HG02852 (cell line): ENCODE results near the gene GRID1.

Experiments used
- ATAC-seq: cut with Tn5 transposase; IDR thresholded peaks from one replicate; pipeline ENCODE4 v1.9.1; 2021; ENCODE audit warnings: mild to moderate bottlenecking, moderate library complexity; ENCODE audit not compliant: unreplicated experiment

The GRID1 gene

DNA sequence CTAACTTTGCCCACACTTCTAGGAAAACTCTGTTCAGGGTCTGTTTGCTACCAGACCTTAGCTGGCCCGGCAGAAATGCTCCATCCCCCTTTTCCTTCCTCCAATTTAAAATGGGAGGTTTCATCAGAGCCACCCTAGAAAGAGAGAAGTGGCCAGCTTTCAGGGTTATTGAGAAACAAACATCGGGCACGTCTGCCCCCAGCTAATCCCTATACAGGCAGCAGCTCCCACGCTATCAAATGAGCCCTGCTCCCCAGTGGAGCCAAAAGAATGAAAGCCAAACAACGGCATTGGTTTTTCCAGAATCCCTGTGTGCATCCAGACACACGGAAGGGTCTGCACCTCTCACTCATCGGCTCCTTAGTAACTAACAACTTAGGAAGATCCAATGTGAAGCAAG, 132.5 kb downstream of the GRID1 start:
- ATAC-seq, result no peak

DNA sequence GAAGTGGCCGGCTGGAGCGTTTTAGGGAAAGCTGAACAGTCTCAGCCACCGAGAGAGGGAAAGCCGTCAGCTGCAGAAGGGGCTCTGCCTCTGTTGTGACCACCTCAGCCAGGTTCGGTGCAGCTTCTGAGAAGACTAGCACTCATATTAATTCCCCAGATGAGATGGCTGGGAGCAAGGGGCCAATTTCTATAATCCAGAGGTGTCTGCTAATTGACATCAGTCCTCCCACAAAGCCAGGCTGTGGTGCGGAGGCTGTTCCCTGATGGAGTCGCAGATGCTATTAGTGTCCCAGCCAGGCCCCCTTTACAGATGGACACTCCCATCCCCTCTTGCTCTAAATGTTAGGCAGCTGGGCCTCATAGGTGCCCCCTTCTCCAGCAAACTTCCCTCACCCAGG, 133.5 kb downstream of the GRID1 start:
- ATAC-seq, result no peak

DNA sequence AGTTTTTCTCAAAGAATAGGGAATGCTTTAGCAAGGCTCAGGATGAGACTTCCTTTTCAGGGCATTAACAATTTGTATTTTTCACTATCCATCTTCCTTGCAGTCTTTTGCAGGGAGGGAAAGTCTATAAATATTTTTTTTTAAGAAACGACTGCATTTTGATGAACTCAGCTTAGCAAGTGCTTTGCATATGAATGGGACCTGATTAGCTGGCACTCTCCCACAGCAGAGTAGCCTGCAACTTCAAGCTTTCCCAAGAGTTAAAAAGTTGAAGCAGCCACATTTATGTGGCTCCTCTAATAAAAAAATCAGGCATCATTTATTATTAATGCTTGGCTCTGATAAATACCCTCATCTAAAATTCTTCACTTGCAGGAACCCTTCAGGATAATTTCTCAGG, 134.0 kb downstream of the GRID1 start:
- ATAC-seq, result no peak

DNA sequence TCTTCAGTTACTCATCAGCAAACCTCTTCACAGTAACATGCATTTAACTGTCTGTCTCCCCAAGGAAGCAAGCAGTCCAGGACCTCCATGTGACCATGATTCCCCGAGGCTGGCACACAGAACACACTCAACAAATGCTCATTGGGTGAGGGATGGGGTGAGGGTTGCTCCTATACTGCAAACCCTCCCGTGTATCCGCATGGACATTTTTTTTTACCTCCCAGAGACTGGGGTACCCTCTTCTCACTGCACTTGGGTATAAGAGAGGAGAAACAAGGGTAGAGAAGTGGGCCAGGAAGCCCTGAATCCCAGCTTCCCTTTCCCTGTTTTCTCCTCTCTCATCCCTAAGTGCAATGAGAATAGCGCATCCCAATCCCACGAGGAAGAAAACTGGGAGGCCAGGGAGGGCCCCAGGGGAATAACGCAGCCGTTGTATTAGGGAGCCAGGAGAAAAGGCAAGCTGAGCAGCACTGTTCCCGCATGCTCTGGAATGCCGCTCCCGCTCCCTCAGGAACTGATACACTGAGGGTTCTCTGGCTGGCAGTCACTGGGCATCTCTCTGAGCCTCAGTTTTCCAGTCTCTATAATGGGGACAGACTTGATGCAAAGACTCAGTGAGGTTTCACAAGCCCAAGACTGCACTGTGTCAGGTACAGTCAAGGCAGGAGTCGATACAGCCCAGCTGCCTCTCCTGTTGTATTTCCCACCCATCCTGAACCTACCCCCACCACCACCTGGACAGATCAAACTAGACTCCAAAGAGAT, 134.6 kb downstream of the GRID1 start:
- ATAC-seq, result no peak

DNA sequence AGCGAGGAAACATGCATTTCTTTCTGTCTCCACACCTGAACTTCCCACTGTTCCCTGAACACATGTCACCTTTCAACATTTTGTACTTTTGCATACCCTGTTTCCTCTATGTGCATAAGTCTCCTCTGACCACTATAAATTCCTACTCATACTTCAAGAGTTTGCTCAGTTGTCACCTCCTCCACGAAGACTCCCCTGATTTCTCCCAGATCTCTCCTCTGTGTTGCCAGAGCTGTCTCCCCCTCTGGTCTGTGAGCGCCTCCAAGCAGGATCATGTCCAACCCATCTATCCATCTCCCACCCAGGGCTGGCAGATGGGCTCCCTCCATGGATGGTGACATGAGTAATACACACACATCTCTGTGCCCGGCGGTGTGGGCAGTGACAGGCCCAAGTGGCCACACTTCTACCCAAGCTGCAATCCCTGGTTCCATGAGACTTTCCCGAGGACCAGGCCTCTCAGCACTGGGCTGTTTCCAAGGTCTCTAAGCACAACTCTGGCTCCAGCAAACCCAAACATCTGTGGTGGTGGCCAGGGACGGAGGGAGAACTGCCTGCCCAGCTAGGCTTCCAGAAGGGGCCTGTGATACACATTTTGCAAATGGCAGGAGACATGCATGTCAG, 135.9 kb downstream of the GRID1 start:
- no peak for ATAC-seq

DNA sequence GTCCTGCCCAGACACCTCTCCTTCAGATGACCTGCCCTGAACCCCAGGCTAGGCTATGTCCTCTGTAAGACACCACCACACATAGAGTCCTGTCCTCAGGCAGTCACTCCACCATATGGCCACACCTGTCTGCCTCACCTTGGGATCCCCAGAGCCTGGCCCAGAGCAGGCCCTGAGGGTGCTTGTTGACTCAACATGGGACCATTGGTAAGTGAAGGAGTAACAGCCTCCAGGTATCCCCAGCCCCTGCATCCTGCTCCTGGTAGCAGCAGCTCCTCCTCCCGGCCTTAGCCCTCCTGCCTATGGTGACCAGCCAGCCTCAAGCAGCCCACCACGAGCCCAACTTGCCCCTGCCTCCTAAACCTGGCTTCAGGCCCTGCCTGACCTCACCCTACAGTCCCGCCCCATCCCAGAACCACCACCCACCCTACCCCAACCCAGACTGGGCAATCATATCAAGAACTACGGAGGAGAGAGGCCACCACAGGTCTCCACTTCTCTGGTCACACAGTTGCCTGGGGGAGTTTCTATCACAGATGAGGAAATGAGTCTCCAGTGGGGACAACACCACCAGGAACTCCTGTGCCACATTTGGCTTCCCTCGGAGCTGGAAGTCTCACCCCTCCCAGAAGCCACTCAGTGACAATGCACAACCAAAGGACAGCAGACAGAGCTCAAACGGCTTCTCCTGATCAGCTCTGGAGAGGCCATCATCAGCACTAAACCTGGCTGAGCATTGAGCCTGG, 136.6 kb downstream of the GRID1 start:
- no peak for ATAC-seq

DNA sequence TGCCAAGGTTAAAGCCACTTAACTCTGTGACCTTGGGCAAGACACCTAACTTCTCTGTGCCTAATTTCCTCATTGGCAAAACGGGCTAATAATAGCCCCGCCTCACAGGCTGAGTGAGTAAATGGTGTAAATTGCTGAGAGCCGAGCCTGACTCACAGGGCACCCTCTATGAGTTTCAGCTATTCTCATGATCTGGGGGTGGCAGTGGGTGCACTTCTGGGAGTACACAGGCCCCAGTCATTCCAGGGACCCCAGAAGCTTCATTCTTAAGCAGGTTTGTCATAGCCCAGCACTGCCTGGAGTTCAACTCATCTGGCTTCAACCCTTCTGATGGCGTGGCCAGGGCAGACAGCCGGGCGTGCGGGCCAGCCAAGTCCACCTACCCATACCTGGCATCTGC, 137.2 kb downstream of the GRID1 start:
- no peak for ATAC-seq

DNA sequence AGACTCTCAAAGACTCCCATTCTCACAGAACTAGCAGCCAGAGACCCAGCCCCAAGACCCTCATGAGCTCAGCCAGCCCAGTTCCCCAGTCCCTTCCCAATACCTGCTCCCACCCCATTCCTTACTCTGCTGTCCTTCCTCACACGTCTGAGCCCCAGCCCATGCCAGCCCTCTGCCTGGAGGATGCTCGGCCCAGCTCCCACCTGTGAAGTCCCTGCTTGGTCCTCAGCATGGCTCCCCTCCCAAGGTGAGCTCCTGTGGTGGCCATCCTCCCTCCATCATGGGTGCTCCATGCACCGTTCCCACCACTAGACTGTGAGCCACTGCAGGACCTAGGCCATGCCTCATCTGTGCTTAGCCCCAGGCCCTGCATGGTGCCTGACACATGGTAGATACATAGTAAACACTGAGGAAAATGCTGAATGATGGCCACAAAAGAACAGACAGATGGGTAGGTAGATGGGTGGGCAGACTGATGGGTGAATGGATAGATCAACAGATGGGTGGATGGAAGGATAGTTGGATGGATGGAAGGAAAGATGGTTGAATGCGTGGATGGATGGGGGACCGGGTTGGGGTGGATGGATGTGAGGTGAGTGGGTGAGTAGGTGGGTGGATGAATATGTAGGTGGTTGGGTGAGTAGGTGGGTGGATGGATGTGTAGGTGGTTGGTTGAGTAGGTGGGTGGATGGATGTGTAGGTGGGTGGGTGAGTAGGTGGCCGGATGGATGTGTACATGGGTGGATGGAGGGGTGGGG, 138.9 kb downstream of the GRID1 start:
- no peak for ATAC-seq

DNA sequence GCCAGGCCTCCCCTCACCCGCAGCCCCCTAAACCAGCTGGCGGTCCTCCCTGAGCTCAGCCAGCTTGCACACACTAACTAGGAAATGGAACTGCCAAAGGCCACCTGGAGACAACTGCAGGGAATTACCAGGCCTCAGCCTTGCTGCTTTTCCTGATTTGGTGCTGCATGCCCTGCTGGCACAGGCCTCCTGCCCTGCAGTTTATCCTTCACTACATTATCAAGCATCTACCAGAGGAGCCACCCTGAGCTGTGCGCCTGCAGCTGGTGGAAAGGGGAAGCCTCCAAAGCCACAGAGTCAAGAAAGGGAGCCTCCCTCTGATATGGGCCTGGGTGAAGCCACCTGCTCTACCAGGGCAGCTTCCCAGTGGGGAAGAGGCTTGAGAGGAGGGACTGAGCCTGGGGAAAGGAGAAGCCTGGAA, 139.8 kb downstream of the GRID1 start:
- no peak for ATAC-seq

DNA sequence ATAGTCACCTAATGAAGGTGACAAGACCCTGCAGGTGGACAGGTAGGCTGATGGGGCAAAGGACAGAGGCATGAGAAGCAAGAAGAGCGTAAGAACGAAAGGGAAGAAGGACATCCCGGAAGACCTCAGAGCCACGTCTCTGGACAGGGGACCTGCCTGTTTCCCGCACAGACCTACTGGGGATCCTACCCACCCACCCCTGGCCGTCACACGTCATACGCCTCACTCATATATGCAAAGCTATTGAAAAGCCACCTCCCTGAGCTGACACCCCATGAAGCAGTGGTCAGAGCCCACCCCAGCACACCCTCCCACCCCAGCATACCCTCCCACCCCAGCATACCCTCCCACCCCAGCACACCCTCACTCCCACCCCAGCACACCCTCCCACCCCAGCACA, 140.6 kb downstream of the GRID1 start:
- no peak for ATAC-seq

DNA sequence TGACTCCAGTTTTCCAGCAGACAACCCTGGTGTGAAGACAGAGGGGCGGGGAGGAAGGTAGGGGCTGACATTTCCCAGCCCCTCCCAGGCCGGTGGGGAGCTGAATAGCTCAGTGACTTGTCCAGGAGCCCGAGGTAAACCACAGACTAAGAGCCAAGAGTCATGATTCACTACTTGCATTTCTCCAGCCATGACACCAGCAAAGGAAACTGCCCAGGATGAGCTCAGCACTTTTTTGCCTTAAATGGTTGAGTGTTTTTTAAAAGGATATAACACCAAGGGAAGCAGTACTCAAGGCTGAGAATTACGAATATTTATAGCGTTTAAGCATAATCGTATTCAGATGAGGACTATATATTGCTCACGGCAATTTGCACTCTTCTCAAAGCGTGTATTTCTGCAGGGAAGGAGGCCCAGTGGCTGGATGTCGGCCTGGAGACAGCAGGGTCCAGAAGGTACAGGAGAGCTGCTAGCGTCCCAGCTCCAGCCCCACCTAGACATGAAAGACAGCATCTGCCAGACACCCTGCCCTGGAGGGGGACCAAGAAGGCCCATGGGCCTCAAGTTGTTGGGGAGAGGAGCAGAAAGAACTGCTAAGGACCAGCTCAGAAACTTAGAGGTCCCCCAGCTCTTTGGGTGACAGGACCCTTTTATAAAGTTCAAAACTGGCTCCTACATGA, 141.4 kb downstream of the GRID1 start:
- no peak for ATAC-seq

DNA sequence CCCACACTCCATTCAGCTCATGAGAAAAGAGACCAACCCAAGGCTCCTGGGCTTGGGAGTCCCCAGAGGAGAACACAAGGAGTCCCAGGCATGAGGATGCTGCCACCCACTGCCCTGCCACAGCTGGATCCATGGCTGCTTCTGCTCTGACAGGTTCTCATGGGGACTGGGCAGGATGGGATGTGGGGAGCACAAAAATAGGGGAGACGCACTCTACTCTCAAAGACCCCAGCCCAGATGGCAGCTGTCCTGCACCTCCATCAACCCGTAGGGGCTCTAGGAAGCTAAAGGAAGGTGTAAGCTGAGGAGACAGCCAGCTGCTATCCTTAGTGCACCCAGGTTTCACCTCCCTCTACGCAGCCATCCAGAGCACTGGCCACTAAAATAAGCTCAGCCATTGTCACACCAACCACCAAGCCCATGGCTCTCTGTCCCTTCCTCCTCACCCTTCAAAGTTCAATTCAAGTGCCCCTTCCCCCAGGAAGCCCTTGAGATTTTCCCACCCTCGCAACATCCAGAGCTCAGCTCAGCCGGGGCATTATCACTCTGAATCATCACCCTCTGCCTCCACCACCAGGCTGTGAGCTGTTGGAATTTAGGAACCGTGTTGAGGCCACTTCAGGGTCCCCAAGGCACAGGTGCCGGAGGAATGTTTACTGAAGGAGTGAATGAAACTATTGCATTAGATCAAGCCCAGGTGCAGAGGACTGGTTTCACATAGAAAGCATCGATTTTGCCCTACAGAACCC, 142.1 kb downstream of the GRID1 start:
- ATAC-seq, result peak; percentile 80

DNA sequence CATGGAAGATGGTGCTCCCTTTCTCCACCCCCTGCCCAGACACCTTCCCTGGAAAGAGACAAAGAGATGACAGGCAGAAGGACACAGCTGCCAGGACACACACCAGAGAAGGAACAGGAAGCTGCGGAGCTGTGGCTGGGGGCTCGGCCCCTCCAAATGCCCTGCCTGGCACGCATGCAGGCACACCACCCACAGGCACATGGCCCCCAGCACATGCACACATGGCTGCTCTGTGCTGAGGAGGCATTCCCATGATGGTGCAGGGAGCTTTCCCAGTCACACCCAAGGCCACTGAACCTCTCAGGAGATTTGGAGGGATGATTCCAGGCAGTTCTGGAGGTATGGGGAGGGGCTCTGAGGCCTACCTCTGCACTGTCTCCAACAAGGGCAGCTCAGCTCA, 143.3 kb downstream of the GRID1 start:
- no peak for ATAC-seq

DNA sequence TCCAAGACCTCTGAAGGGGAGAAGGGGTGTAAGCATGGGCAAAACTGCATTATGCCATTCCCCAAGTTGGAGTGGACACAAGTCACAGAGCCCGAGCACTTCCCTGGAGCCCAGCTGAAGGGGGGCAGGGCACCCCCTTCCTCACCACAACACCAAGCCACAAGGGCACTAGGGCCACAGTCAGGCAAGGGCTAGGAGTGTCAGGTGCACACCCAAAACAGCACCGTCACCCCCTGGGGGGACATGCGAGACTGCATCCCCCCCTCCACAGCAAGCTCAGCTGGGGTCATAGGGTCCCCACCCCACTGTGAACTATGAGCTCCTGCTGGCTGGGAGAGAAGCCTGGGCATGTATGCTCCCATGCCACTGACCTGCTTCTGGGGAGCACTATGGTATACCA, 143.9 kb downstream of the GRID1 start:
- no peak for ATAC-seq

DNA sequence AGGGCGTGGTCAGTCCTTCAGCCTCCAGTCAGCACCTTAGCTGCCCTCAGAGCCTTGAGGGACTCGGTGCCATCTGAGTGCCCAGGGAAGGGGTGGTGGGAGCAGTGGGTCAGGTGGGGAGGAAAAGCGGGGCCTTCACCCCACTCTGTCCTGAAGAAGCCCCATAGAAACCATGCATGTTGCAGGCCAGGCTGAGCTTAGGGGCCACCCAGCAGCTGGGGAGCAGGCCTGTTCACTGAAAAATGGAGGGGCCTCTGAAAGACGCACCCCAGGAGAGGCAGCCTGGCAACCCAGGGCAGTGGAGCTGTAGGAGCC, 144.3 kb downstream of the GRID1 start:
- ATAC-seq, result no peak

DNA sequence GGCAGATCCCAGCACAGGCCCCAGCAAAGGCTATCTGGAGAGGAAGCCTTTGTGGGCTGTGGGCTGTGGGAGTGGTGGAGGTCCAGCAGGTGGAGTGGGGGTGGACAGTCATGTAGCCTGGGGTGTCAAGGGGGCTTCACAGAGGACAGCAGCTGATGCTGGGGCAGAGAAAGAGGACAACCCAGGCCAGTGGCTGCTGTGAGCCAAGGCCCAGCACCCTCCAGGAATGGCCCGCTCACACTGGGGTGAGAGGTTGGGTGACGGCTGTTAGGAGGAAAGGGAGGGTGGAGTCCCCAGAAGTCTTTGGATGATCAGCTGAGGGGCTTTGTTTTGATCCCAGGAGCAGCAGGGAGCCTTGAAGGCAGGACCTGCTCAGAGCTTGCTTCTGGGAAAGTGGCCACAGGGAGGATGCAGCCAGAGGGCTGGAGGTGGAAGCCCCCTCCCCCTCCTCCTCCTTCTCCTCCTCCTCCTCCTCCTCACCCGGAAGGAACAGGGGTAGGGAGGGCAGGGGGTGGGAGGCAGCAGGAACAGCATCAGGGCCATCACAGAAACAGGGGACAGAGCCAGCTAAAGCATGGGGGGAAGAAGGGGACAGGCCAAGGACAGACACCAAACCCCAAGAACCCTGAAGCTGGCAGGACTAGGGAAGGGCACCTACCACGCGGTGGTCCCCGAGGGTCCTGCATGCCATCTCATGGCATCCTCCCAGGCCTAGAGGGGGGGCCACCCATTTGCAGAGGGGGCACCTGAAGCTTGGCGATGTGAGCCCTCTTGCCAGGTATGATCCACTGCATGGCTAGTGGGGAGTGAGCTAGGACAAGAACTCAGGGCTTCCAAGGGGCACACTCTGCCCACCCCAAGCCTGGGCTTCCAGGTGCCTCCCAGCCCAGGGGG, 144.9 kb downstream of the GRID1 start:
- no peak for ATAC-seq

DNA sequence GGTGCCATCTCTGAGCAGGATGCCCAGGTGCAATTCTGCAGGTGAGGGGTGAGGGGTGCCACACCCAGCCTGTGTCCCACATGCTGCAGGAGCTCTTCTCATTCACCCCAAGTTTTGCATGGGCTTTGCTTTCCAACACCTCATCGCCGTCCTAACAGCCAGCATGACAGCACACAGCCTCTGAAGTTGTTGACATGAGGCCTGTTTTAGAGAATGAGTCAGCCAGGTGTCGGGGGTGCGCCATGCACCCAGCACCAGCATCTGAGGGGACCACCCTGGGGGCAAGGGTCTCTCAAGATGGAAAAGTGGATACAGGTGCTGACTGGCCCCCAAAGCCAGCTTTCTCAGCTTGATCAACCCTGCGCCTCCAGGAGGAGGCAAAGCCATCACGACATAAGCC, 146.0 kb downstream of the GRID1 start:
- ATAC-seq, result no peak

DNA sequence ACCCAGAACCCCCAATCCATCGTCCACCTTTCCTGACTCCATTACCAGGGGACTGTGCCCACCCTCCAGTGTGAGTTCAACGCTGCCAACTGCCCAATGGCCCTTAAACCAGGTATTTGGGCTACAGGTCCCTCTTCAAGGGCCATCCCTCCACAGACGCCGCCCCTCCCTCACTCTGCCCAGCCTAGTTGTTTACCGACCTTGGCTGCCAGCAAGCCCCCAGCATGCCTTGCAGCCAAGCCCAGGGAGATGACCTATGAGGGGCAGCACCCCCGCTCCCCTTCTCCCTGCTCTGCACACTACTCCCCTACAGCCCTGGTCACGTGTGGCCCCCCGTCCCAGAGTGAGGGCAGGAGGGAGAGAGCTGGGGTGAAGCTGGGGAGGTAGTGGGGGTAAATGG, 147.3 kb downstream of the GRID1 start:
- ATAC-seq, result no peak

DNA sequence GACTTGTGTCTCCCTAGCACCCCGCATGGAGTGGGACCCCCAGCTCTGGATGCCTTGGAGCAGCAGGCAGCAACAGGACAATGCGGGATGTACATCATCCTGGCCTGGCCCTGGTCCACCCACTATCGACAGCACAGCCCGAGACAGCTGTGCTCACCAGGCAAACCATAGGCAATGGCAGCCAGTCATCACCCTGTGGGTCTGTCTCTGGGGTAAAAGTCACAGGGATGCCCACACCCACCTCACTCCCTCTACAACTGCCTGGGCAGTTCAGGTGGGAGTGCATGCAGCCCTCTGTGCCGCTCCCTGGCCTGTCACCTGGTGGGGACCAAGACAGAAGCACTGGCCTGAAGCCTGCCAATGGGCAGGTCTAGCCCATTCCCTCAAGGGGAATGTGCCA, 147.8 kb downstream of the GRID1 start:
- ATAC-seq, result no peak
